GM18951 (cell line): ENCODE data around the gene ENOPH1.

Experiments
- POLR2A ChIP-seq: IDR thresholded peaks from 4 replicates; pipeline ENCODE4 v1.6.1; 2011; ENCODE audit warnings: mild to moderate bottlenecking; ENCODE audit not compliant: insufficient read length, insufficient read depth; ENCODE audit errors: extremely low read depth
- in situ Hi-C: fragments of 300-500 bp; cut with MboI; formaldehyde crosslinking; loops from one replicate; pipeline ENCODE4 v1.12.0; 2022; ENCODE audit warnings: low sequenced_read_pairs, mixed read lengths, inconsistent platforms; ENCODE audit not compliant: unreplicated experiment

The ENOPH1 gene

DNA sequence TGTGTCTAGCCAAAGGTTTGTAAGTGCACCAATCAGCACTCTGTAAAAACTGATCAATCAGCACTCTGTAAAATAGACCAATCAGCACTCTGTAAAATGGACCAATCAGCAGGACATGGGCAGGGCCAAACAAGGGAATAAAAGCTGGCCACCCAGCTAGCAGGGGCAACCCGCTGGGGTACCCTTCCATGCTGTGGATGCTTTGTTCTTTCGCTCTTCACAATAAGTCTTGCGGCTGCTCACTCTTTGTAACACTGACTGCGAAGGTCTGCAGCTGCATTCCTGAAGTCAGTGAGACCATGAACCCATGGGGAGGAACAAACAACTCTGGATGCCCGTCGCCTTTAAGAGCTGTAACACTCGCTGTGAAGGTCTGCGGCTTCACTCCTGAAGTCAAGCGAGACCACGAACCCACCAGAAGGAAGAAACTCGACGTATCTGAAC lies 14.4 kb upstream of the ENOPH1 start:
- TF ChIP-seq POLR2A, result no peak

DNA sequence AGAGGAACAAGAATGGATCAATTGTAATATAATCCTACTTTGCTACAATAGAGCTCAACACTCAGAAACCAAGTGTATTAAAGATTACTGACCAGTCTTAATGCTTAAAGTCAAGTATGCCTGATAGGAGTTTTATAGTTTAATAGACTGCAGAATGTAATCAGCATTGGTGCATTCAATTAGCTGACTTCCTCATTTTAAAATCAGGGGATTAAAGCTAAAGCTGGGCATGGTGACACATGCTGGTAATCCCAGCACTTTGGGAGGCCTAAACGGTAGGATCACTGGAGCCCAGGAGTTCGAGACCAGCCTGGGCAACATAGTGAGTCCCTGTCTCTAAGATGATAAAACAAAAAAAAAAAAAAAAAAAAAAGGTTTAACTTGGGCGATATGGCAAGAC lies 10.9 kb upstream of the ENOPH1 start:
- in situ Hi-C loops, result no loop called here

More for the DNA sequence above, 14.4 kb upstream of the ENOPH1 start:
- in situ Hi-C loops, result no loop called here

DNA sequence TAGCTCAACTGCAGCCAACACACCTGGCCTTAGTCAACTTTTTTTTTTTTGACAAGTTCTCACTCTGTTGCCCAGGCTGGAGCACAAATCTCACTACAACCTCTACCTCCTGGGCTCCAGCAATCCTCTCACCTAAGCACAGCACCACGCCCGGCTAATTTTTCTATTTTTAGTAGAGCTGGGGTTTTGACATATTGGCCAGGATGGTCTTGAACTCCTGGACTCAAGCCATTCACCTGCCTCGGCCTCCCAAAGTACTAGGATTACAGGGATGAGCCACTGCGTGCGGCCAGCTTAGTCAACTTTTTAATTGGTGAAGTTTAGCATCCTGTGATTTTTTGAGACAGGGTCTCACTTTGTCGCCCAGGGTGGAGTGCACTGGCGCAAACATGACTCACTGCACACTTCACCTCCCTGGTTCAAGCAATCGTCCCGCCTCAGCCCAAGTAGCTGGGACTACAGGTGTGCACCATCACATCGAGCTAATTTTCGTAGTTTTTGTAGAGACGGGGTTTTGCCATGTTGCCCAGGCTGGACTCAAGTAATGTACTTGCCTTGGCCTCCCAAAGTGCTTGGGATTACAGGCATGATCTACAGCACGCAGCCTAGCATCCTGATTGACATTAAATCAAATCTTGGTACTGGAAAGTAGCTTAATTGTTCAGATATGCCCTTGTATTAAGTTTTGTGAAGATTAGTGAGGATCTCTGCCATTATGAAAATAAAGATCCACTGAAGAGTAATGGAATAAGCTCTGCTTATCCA lies 8.4 kb upstream of the ENOPH1 start:
- in situ Hi-C loops, result no loop called here

More for the DNA sequence above, 10.9 kb upstream of the ENOPH1 start:
- TF ChIP-seq POLR2A, result no peak

DNA sequence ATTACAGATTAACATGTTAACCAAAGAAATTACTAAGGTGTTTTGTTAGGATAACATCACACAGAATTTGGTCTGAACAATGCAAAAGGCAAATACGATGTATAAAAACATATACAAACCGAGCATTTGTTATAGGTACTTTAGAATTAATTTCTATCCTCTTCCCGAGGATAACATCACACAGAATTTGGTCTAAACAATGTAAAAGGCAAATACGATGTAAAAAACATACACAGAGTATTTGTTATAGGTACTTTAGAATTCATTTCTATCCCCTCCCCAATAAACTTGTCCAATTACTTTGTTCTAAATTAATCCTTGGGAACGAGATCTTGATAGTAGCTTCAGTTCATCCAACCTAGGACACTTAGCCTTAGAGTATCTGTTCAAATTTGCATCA lies 7.8 kb upstream of the ENOPH1 start:
- in situ Hi-C loops, result no loop called here
- no peak for TF ChIP-seq POLR2A

More for the DNA sequence above, 8.4 kb upstream of the ENOPH1 start:
- peak; percentile 41 for TF ChIP-seq POLR2A

DNA sequence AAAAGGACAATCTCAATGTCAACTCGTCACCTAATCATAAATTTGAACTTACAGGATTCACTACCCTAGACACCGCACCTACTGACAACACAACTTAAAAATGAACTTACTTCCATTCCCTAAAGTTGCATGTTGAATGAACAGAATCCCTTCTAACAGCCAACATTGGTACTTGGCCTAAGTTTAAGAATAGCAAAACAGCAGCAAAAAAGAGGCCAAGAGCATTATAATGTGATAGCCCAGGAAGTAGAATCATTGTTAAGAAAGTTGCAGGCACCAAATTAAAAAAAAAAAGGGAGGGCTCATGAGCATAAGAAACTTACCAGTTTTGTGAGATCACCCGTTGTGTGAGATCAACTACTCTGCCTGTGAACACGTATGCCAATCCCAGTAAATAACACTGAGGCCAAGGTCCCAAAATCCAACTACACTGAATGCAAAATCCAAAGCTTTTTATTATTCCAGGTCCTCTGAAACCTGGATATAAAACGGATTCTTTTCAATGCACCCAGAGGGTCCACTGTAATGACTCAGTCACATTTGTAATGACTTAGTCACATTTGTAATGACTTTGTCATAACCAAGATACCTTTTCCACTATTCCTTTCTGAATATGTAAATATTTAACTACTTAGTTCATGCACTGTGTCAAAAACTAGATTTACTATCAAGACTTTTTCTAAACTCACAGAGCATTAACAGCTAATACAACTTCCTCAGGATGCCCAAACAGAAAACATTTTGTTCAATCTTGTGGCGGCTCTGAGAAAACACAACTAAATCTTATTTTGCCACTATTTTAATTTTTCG lies 6.9 kb upstream of the ENOPH1 start:
- in situ Hi-C loops, result no loop called here

DNA sequence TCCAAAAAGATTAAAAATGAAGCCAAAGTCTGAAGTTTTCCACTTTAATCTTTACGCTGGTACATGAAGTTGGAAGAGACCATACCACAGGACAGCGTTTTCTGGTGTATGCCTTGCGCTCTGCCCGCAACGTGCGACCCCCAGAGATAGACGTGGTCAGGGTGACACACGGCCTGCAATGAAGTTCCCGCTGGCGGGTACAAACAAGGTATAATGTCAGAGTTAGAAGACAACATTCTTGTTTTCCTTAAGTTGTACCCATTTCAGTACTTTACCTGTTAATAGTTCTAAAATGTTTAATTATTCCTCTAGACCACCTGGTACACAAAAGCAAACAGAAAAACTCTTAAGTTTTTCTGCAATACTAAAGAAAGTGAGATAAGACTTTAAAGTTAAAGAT lies 4.9 kb upstream of the ENOPH1 start:
- in situ Hi-C loops, result loop anchor here (5.0 kb wide), 1 partner anchor 48 kb away; no protein-coding TSS in a partner anchor
- TF ChIP-seq POLR2A, result no peak

More for the DNA sequence above, 6.9 kb upstream of the ENOPH1 start:
- TF ChIP-seq POLR2A, result peak; percentile 29

DNA sequence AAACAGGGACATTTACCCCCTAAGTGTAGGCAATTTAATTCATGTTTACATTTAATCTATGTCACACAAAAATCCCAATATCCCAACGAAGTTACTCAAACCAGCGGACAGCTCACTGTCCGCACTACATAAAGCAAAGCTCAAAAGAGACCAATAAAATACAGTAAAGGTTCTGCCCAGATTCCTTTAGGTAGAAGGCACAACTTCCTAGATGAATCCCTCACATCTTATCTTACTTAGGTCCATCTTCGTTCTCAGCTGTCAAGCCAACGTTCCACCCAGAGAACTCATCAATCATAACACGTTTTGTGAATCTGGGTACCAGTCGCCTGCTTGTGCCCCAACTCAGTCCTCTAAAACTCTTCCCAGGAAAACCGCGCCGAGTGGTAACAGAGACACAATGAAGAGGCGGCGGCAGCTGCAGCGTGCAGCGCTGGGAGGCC lies 1.8 kb upstream of the ENOPH1 start:
- TF ChIP-seq POLR2A, result no peak
- in situ Hi-C loops, result loop anchor here (5.0 kb wide), 1 partner anchor 51 kb away; no protein-coding TSS in a partner anchor

DNA sequence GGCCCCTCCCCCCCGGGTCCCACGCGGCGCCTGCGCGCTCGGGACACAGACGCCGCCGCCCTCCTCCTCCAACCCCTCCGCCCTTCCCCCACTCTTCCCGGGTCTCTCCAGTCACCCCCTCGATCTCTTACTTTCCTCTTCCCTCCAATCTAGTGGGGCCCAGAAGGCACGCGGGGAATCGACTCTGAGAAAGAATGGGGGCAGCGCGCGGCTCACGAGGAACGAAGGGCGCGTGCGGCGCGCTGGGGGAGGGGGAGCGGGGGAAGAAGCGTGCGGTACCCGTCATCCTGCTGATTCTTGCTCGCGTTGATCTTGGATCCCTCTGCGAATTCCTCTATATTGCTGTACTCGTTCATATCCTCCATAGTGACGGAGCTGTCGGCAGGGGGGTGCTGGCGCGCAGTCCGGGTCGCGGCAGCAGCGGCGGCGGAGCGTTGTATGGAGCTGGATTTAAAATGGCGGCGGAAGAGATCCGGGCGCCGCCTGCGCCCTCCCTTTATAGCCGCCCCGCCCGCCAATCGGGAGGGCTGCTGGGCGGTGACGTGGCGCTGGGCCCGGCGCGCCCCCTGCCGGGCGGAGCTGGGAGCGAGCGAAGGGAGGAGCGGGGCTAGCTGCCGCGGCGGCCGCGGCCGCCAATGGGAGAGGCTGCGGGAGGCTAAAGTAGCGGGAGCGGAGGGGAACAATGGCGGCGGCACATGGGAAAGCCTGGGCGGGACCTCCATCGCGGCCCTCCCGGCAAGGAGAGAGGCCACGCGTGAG lies 1.2 kb upstream of the ENOPH1 start:
- in situ Hi-C loops, result loop anchor here (5.0 kb wide), 1 partner anchor 52 kb away; no protein-coding TSS in a partner anchor
- TF ChIP-seq POLR2A, result peak; percentile 97

DNA sequence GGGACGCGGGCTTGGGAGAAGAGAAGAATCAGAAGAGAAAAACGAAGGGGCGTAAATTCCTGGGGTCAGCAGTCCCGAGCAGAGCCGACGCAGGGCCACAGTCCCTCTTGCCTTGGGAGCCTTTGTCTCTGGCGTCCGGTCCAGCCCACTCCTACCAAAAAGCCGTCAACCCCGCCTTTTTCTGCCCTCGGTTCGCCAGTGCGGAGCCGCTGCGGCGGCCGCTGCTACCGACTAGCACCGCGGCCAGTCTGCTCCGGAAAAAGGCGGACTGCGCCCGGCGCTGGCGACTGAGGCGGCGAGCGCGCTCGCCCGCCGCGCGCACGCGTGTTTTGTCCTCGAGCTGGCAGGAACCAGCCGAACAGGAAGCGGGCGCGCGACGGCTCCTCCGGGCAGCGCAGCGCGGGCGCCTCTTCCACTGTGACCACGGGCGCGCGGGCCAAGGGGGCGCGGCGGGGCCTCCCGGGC lies 630 bp upstream of the ENOPH1 start:
- in situ Hi-C loops, result loop anchor here (5.0 kb wide), 1 partner anchor 52 kb away; no protein-coding TSS in a partner anchor
- TF ChIP-seq POLR2A, result peak; percentile 40

DNA sequence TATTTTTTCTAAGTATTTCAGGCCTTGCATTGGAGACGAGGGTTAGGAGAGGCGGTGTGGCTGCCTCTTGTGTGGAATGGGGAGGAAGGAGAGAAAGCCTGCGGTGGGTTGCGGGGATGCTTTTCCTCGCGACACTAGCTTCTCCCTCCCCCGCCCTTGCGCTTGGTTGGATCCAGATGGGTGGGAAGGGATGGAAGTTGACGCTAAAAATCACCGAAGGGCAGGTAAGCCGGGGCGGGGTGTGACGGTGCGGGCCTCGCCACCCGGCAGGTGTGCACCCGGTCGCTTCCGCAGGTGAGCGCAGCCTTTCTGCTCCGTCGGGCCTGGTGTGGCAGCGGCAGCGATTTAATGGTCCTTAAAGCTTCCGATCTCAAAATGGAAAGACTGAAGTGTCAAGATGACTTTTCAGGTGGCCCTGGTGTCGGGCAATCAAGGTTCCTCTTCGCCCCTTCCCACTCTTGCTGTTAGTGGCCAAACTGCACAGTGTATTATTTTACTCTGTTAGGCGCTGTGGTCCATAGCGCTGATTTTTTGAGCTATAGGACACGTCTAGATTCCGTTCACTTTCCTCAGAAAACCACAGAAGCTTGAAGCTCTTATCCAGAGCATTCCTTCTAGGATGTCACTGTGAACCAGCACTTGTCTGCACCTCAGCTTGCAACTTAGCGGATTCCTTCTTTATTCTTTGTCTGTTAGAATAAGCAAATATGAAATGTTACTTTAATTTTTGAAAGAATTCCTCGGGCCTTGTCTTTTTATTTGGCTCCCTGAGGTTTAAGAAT lies 765 bp downstream of the ENOPH1 start:
- no peak for TF ChIP-seq POLR2A
- in situ Hi-C loops, result no loop called here

DNA sequence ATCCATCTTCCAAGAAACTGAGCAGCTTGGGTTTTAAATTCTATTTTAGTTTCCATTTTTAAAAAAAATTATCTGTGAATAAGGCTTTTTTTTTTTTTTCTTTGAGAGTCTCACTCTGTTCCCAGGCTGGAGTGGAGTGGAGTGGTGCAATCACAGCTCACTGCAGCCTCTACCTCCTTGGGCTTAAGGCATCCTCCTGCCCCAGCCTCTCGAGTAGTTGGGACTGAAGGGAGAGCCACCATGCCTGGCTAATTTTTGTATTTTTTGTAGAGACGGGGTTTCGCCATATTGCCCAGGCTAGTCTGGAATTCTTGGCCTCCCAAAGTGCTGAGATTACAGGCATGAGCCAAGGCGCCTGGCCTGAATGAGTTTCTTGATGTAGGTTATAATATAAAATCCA lies 1.4 kb downstream of the ENOPH1 start:
- in situ Hi-C loops, result no loop called here
- TF ChIP-seq POLR2A, result no peak

DNA sequence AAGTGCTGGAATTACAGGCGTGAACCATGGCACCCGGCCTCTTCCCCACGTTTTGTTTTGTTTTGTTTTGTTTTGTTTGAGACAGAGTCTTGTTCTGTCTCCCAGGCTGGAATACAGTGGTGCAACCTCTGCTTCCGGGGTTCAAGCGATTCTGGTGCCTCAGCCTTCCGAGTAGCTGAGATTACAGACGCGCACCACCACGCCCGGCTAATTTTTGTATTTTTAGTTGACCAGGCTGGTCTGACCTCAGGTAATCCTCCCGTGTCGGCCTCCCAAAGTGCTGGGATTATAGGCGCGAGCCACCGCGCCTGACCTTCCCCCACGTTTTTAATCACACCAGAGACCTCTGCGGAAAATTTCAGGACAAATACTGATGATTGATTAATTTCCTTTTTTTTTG lies 2.2 kb downstream of the ENOPH1 start:
- TF ChIP-seq POLR2A, result no peak
- in situ Hi-C loops, result no loop called here
